IMR-90 (cell line): Measurements from ENCODE around the gene BCL6.

ENCODE experiments used
- CEBPB ChIP-seq: IDR thresholded peaks from 2 replicates; pipeline ENCODE4 v1.6.1; 2012; ENCODE audit warnings: low read depth, low read length, improper control_type of control experiment
- POLR2A ChIP-seq: IDR thresholded peaks from 2 replicates; pipeline ENCODE4 v1.6.1; 2012; ENCODE audit warnings: mild to moderate bottlenecking, low read depth, low read length
- RAD21 ChIP-seq: IDR thresholded peaks from 2 replicates; pipeline ENCODE4 v1.6.1; 2012; ENCODE audit warnings: low read length, improper control_type of control experiment
- RCOR1 ChIP-seq: IDR thresholded peaks from 2 replicates; pipeline ENCODE4 v1.6.1; 2012; ENCODE audit warnings: mild to moderate bottlenecking, low read length, improper control_type of control experiment; ENCODE audit not compliant: insufficient replicate concordance
- SMC3 ChIP-seq: fragments of 150-350 bp; IDR thresholded peaks from 2 replicates; pipeline ENCODE4 v1.6.1; 2016; ENCODE audit warnings: low read depth, mild to moderate bottlenecking, antibody characterized with exemption, low read length, moderate library complexity
- TF ChIP-seq, protein P1 (sequence below): conservative IDR thresholded peaks from 2 replicates; pipeline ENCODE4 v1.5.1; 2012; ENCODE audit warnings: mild to moderate bottlenecking, low read depth, low read length, improper control_type of control experiment
- TF ChIP-seq, protein P2 (sequence below): fragments of 150-350 bp; IDR thresholded peaks from 2 replicates; pipeline ENCODE4 v1.6.1; 2016; ENCODE audit warnings: low read depth, mild to moderate bottlenecking, low read length, moderate library complexity, borderline replicate concordance

DNA sequence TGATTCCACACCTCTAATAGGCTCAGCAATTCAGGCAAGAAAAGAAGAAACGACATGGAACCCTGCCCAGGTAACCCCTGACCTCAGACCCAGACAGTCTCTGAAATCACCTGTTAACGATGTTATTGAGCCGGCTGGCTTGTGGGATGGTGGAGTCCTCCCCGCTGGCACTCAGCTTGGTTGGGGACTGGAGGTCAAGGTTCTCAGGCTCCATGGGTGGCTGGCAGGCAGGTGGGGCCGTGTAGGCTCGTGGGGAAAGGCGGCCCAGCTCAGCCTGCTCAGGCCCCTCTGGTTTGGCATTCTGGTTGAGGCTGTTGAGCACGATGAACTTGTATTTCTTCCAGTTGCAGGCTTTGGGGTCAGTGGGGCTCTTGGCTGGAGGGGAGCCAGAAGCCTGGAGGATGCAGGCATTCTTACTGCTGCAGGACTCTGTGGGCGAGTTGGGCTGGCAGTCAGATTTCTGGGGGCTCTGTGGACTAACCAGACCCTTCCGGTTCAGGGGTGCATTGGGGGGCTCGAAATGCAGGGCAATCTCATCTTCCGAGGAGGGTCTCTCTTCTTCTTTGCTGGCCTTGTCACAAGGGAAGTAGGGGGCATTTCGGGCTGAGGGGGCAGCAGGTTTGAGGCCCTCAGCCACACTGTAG lies 16.2 kb downstream of the BCL6 start:
- TF ChIP-seq, protein P1, sequence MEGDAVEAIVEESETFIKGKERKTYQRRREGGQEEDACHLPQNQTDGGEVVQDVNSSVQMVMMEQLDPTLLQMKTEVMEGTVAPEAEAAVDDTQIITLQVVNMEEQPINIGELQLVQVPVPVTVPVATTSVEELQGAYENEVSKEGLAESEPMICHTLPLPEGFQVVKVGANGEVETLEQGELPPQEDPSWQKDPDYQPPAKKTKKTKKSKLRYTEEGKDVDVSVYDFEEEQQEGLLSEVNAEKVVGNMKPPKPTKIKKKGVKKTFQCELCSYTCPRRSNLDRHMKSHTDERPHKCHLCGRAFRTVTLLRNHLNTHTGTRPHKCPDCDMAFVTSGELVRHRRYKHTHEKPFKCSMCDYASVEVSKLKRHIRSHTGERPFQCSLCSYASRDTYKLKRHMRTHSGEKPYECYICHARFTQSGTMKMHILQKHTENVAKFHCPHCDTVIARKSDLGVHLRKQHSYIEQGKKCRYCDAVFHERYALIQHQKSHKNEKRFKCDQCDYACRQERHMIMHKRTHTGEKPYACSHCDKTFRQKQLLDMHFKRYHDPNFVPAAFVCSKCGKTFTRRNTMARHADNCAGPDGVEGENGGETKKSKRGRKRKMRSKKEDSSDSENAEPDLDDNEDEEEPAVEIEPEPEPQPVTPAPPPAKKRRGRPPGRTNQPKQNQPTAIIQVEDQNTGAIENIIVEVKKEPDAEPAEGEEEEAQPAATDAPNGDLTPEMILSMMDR, result no peak
- TF ChIP-seq, protein P2, sequence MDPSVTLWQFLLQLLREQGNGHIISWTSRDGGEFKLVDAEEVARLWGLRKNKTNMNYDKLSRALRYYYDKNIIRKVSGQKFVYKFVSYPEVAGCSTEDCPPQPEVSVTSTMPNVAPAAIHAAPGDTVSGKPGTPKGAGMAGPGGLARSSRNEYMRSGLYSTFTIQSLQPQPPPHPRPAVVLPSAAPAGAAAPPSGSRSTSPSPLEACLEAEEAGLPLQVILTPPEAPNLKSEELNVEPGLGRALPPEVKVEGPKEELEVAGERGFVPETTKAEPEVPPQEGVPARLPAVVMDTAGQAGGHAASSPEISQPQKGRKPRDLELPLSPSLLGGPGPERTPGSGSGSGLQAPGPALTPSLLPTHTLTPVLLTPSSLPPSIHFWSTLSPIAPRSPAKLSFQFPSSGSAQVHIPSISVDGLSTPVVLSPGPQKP, result no peak
- TF ChIP-seq SMC3 (no peak), POLR2A (no peak), CEBPB (no peak), RCOR1 (no peak), RAD21 (no peak)
